HepG2 (cell line): Measurements from ENCODE around the gene NDUFAF8. TPM values are rescaled to one million over a fixed set of nuclear protein-coding genes. Genes with fewer than 3 reads are reported as not detected.

Source experiments
- CSRNP1 ChIP-seq: sonication (generic); formaldehyde crosslinking; IDR thresholded peaks from 2 replicates; pipeline ENCODE4 v1.8.1; 2023; ENCODE audit warnings: mild to moderate bottlenecking, missing genetic modification reagents
- FOXA1 ChIP-seq, 2 experiments: fragments of 450-650 bp in 1 of 2; sonication (generic) in 1 of 2; formaldehyde crosslinking in 1 of 2; IDR thresholded peaks; 2 replicates each; pipeline versions ENCODE4 v1.4.0 to v1.6.1; 2016 to 2020; ENCODE audit warnings: missing genetic modification reagents in 1 of 2
- GMEB2 ChIP-seq: IDR thresholded peaks from 2 replicates; pipeline ENCODE4 v1.6.1; 2016; ENCODE audit warnings: missing biosample characterization, missing genetic modification reagents, low read depth
- HMGA1 ChIP-seq: sonication (generic); formaldehyde crosslinking; conservative IDR thresholded peaks from 2 replicates; pipeline ENCODE4 v1.4.0; 2020; ENCODE audit warnings: missing genetic modification reagents
- PHB2 ChIP-seq: fragments of 450-650 bp; IDR thresholded peaks from 2 replicates; pipeline ENCODE4 v1.6.1; 2018; ENCODE audit not compliant: partially characterized antibody
- RBM39 ChIP-seq: fragments of 200-400 bp; formaldehyde crosslinking; IDR thresholded peaks from one replicate; pipeline ENCODE4 v1.6.1; 2018; ENCODE audit warnings: antibody characterized with exemption, mild to moderate bottlenecking, low read depth, low read length; ENCODE audit not compliant: poor library complexity, severe bottlenecking
- SALL2 ChIP-seq: sonication (generic); formaldehyde crosslinking; IDR thresholded peaks from 2 replicates; pipeline ENCODE4 v1.8.1; 2023; ENCODE audit warnings: mild to moderate bottlenecking, missing genetic modification reagents, inconsistent platforms
- THAP8 ChIP-seq: sonication (generic); formaldehyde crosslinking; IDR thresholded peaks from 2 replicates; pipeline ENCODE4 v1.5.1; 2020; ENCODE audit warnings: missing genetic modification reagents, mild to moderate bottlenecking, borderline replicate concordance
- TOPORS ChIP-seq: sonication (generic); formaldehyde crosslinking; IDR thresholded peaks from 2 replicates; pipeline ENCODE4 v1.8.0; 2023; ENCODE audit warnings: mild to moderate bottlenecking, missing genetic modification reagents
- ZBTB40 ChIP-seq, 2 experiments: fragments of 450-650 bp in 1 of 2; sonication (generic) in 1 of 2; formaldehyde crosslinking in 1 of 2; IDR thresholded peaks; 2 replicates each; pipeline versions ENCODE4 v1.6.1 to v1.8.0; 2016 to 2022; ENCODE audit warnings: antibody characterized with exemption in 1 of 2, mild to moderate bottlenecking in 1 of 2, missing genetic modification reagents in 1 of 2
- ZNF383 ChIP-seq: sonication (generic); formaldehyde crosslinking; IDR thresholded peaks from 2 replicates; pipeline ENCODE4 v1.4.0; 2020; ENCODE audit warnings: missing genetic modification reagents, mild to moderate bottlenecking, borderline replicate concordance
- ZNF704 ChIP-seq: sonication (generic); formaldehyde crosslinking; IDR thresholded peaks from 2 replicates; pipeline ENCODE4 v1.8.1; 2023; ENCODE audit warnings: mild to moderate bottlenecking, inconsistent platforms, moderate library complexity, missing genetic modification reagents, borderline replicate concordance
- polyA plus RNA-seq, 8 experiments: library from polyadenylated mRNA; depleted of rRNA in 3 of 8; stranded (reverse) in 7 of 8; unstranded in 1 of 8; fragments of >200 nt; fragmentation: Illumina TruSeq in 4 of 8; extraction: Trizol in 4 of 8; gene quantifications; 2 replicates each; pipeline versions ENCODE4 v1.2.1 to v1.2.3, GENCODE V29; 2011 to 2016; ENCODE audit warnings: low read depth in 4 of 8, missing spikeins in 1 of 8, mixed read lengths in 1 of 8; ENCODE audit not compliant: insufficient read depth in 1 of 8
- total RNA-seq, 5 experiments: library from RNA; depleted of rRNA; stranded (reverse); fragments of >200 nt; fragmentation: Illumina TruSeq; extraction: Trizol; gene quantifications; 2 replicates each; pipeline ENCODE4 v1.2.3, GENCODE V29; 2016; ENCODE audit warnings: low read depth in 1 of 5

Gene NDUFAF8
- total and polyA plus RNA-seq, 2 of the 13 experiments (the other 11 are each of a cell fraction or from before 2014, with no cell fraction given): 75.6 to 233 TPM

- no peak for TF ChIP-seq ZBTB40 (IDR thresholded peaks at IDR 0.05)
- TF ChIP-seq ZBTB40 (CRISPR knock-in tag; IDR thresholded peaks at IDR 0.05): no peak
- no peak for TF ChIP-seq PHB2
- TF ChIP-seq ZNF383: no peak
- no peak for TF ChIP-seq HMGA1
- no peak for TF ChIP-seq SALL2 (CRISPR knock-in tag)
- no peak for TF ChIP-seq TOPORS (CRISPR knock-in tag)
- TF ChIP-seq THAP8 (CRISPR knock-in tag): no peak
- TF ChIP-seq ZNF704 (CRISPR knock-in tag): 0 out of 2 replicates have a peak, but pooled peaks have one; percentile 16
- TF ChIP-seq GMEB2 (CRISPR knock-in tag): no peak
- TF ChIP-seq RBM39: no peak
- no peak for TF ChIP-seq FOXA1 (IDR thresholded peaks at IDR 0.05)
- no peak for TF ChIP-seq FOXA1 (CRISPR knock-in tag; IDR thresholded peaks at IDR 0.05)
- TF ChIP-seq CSRNP1 (CRISPR knock-in tag): no peak; the same call in 1 of the 2 replicates
Observed at GRCh38 chr17:81239714-81240555, 817 bp downstream of the NDUFAF8 start (continued).
